Kidney epithelial cell (primary cell): ENCODE data around the gene ZNF740. TPM values are rescaled to one million over a fixed set of nuclear protein-coding genes. Genes with fewer than 3 reads are reported as not detected.

ENCODE experiments used
- DNase-seq: peaks from one replicate; pipeline ENCODE4 v3.0.0-alpha.2; 2010; ENCODE audit warnings: low read depth
- H3K27me3 ChIP-seq: 2 replicates; pipeline ENCODE4 v1.6.0; 2011; ENCODE audit warnings: low read length; ENCODE audit not compliant: control insufficient read depth, insufficient read depth
- H3K36me3 ChIP-seq: 2 replicates; pipeline ENCODE4 v1.5.1; 2011; ENCODE audit warnings: low read length; ENCODE audit not compliant: control insufficient read depth, insufficient read depth
- H3K4me3 ChIP-seq: 2 replicates; pipeline ENCODE4 v1.5.1; 2011; ENCODE audit warnings: low read depth, mild to moderate bottlenecking, control low read depth, low read length
- CTCF ChIP-seq: IDR thresholded peaks from 2 replicates; pipeline ENCODE4 v1.5.1; 2011; ENCODE audit warnings: mild to moderate bottlenecking, moderate library complexity, low read length, control low read depth, inconsistent platforms; ENCODE audit not compliant: insufficient read depth, poor library complexity, severe bottlenecking
- total RNA-seq: library from RNA; depleted of rRNA; stranded (reverse); fragments of >200 nt; gene quantifications from 2 replicates; pipeline ENCODE4 v1.2.3, GENCODE V29; 2015

Gene ZNF740
- total RNA-seq, 1 donor from 2014 or later: 9.9 TPM

- DNase-seq: no peak
- peaks cover 1% of the 10 kb centered on the region for H3K36me3 ChIP-seq
These were observed 14.5 kb downstream of the ZNF740 start for GRCh38 chr12:53194973-53195372.

GRCh38 chr12:53195516-53196420, 15.2 kb downstream of the ZNF740 start:
- H3K27me3 ChIP-seq: peaks cover 3% of the 10 kb centered on the region
- no peak for DNase-seq
- H3K36me3 ChIP-seq: peaks cover 1% of the 10 kb centered on the region
- no peak overlapping the region for H3K4me3 ChIP-seq
- TF ChIP-seq CTCF: no peak

More at GRCh38 chr12:53194973-53195372, 14.5 kb downstream of the ZNF740 start:
- no peak for TF ChIP-seq CTCF
- peaks cover 3% of the 10 kb centered on the region for H3K27me3 ChIP-seq
- no peak overlapping the region for H3K4me3 ChIP-seq

- Histone ChIP-seq H3K4me3 (no peak overlapping the region), H3K27me3 (peaks cover 3% of the 10 kb centered on the region), H3K36me3 (no peaks in the 10 kb centered on the region)
- no peak for TF ChIP-seq CTCF
- no peak for DNase-seq
These were observed 16.0 kb downstream of the ZNF740 start for GRCh38 chr12:53196486-53196885.

GRCh38 chr12:53197011-53197640, 16.6 kb downstream of the ZNF740 start:
- TF ChIP-seq CTCF: no peak
- Histone ChIP-seq H3K27me3 (peaks cover 3% of the 10 kb centered on the region), H3K36me3 (no peaks in the 10 kb centered on the region), H3K4me3 (no peak overlapping the region)
- DNase-seq: no peak

GRCh38 chr12:53198486-53199110, 18.1 kb downstream of the ZNF740 start:
- no peak for TF ChIP-seq CTCF
- no peak overlapping the region for H3K4me3 ChIP-seq
- peaks cover 3% of the 10 kb centered on the region for H3K27me3 ChIP-seq
- DNase-seq: no peak
- H3K36me3 ChIP-seq: no peaks in the 10 kb centered on the region
